ENCODE results near the gene XCL2.

Gene XCL2

DNA sequence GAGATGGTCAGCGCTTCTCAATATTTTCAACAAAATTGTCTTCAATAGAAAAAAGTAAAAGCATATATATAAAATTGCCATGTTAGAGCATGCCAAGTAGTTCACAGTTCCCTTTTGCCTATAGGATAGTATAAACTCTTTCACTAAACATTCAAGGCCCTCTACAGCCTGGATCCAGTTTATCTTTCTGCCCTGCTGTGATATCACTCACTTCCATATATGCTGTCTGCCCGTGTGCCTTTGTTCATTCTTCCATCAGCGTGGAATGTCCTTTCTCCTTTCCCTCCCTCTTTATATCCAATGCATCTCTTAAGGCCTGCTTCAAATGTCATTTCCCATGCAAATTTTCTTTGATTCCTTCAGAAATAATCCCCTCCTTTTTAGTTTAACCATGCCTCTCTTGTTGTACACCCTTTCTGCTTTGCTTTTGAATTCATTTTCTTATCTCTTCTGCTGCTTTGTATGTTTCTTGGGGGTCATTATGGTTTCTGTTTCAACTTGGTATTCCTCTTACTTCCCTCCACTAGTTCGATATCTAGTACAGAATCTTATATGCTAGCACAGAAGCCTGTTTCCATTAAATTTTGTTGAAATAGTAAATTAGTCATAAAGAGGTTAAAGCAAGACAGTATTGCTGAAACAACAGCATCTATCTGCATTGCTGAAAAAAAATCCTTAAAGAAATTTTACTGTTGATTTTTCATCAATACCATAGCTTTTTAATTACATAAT lies 44.7 kb downstream of the XCL2 start:
- H3K27ac Mint-ChIP-seq = no peak overlapping the region
- no peaks in the 10 kb centered on the region for H3K27me3 Mint-ChIP-seq
- intact Hi-C loops (cut with micrococcal nuclease) = no loop called here
- no peaks in the 10 kb centered on the region for H3K9me3 Mint-ChIP-seq
- no peak overlapping the region for H3K4me3 Mint-ChIP-seq
- peaks cover 18% of the 10 kb centered on the region for H3K4me1 Mint-ChIP-seq (ENCODE audit: low read depth)
- no peaks in the 10 kb centered on the region for H3K36me3 Mint-ChIP-seq (ENCODE audit: low read depth)

DNA sequence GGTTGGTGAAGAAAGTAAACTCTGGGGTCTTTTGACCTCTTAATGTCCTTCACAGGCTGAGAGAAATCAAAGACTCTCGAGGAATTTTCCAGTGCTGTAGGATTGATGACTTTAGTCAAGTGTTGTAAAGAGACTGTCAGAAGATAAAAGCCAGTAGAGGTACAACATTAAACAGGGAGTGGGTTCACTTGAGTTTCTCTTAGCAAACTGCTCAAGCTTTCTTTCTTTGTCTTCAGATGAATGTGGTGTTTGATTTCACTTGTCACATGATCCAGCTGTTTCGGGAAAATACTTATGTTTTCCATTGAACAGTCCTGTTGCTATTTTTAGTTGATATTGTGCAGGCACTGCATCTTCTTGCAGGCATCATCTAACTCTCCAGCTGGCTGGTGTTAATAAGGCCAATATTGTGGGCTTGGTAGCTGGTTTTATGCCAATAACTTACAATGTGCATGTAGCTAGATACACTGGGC lies 45.6 kb downstream of the XCL2 start:
- intact Hi-C loops (cut with micrococcal nuclease) = no loop called here
- H3K27me3 Mint-ChIP-seq = no peaks in the 10 kb centered on the region
- no peaks in the 10 kb centered on the region for H3K36me3 Mint-ChIP-seq (ENCODE audit: low read depth)
- no peaks in the 10 kb centered on the region for H3K9me3 Mint-ChIP-seq
- peaks cover 13% of the 10 kb centered on the region for H3K4me1 Mint-ChIP-seq (ENCODE audit: low read depth)
- H3K27ac Mint-ChIP-seq = no peak overlapping the region
- no peak overlapping the region for H3K4me3 Mint-ChIP-seq

- no peak overlapping the region for H3K27ac Mint-ChIP-seq
- intact Hi-C loops (cut with micrococcal nuclease) = no loop called here
Measured at GRCh38 chr1:168497376-168497950, 46.3 kb downstream of the XCL2 start.

DNA sequence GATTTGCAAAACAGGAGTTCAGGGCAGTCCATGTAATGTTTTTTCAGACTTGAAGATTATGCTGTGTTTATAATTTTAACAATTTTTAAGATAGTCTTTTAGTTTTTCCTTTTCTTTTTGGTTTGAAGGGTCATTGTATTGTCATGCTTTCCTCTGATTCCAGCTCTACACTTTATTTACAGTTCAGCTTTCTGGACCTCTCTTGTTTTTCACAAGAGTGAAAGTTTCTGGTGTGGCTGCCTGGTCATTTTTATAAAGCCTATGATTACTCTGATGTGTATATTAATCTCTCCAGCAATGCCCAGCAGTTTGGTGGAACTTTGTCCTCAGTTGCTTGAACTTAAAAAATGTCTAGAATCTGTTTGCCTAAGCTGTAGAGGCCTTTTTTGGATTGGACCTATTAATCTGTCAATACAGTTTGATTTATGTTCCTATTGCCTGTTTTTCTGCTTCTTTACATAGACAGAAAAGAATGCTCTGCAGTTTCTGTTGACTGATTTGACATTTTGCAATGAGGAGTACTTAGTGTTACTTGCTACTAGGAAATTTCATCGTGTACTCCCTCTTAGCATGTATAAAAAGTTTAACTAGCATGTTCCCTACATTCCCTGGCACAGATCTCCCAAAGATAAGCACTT lies 52.2 kb downstream of the XCL2 start:
- no peaks in the 10 kb centered on the region for H3K27me3 Mint-ChIP-seq
- H3K4me3 Mint-ChIP-seq = no peak overlapping the region
- no peaks in the 10 kb centered on the region for H3K36me3 Mint-ChIP-seq (ENCODE audit: low read depth)
- H3K27ac Mint-ChIP-seq = no peak overlapping the region
- peaks cover 10% of the 10 kb centered on the region for H3K4me1 Mint-ChIP-seq (ENCODE audit: low read depth)
- no peaks in the 10 kb centered on the region for H3K9me3 Mint-ChIP-seq
- intact Hi-C loops (cut with micrococcal nuclease) = no loop called here

More at GRCh38 chr1:168497376-168497950, 46.3 kb downstream of the XCL2 start:
- Mint-ChIP-seq H3K9me3 (no peaks in the 10 kb centered on the region), H3K36me3 (ENCODE audit: low read depth) (no peaks in the 10 kb centered on the region), H3K4me1 (ENCODE audit: low read depth) (peaks cover 10% of the 10 kb centered on the region), H3K27me3 (no peaks in the 10 kb centered on the region), H3K4me3 (no peak overlapping the region)

Measured in dendritic cell treated with granulocyte-macrophage colony-stimulating factor and Interleukin-4, amounts not matched to agents 40 ng/mL and 50 ng/mL, for 4 days (primary cell).